Measurements from ENCODE around the gene HDAC11. TPM values are rescaled to one million over a fixed set of nuclear protein-coding genes. Genes with fewer than 3 reads are reported as not detected.

HDAC11 gene
- total RNA-seq, 1 experiment from 2014 or later: 7.0 TPM

DNA sequence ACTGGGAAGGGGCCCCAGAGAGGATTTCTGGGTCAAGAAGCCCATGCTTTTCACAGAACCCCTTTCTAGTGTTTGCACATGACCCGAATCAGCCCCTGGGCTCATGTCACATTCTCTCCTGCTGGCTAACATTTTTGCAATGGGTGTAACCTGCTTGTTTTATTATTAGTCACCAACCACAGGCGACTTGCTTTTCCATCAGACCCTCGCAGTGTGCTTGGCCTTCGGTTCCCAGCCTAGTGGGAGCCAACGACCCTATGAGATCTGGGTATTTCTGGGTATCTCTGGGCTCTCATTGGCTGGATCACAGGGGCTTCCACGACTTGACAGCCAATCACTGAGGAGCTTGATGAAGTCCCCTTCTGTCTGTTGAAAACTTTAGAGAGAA, 57.8 kb downstream of the HDAC11 start:
- no peak overlapping the region for H3K18ac ChIP-seq (ENCODE audit: insufficient read length, low read depth, low read length)
- no peak overlapping the region for H2BK12ac ChIP-seq (ENCODE audit: insufficient read length, low read depth, low read length)
- no CpG with 5 or more reads among the region's 6 CpGs for WGBS (ENCODE audit: extremely low coverage, insufficient read length, low lambda C conversion rate)
- no peak for DNase-seq
- H3K56ac ChIP-seq (ENCODE audit: insufficient read length, low read depth, low read length): no peak overlapping the region
- Mint-ChIP-seq H3K4me1 (peaks cover 10 to 18% of the 10 kb centered on the region in 2 experiments), H3K27me3 (ENCODE audit: low read depth) (peaks cover 10% of the 10 kb centered on the region), H3K4me3 (no peak overlapping the region), H3K9me3 (peaks cover 0 to 6% of the 10 kb centered on the region in 2 experiments; a peak in 3 of 5 replicates), H3K27ac (no peak overlapping the region), H3K36me3 (ENCODE audit: insufficient read depth in 1 of 3, low read depth in 3 of 3) (peaks cover 0 to 2% (median 0%) of the 10 kb centered on the region in 3 experiments; a peak in 2 of 7 replicates)
- H2BK5ac ChIP-seq (ENCODE audit: insufficient read length, low read length): no peak overlapping the region
- no peak overlapping the region for H4K91ac ChIP-seq (ENCODE audit: insufficient read length, low read depth, low read length)
- no peak overlapping the region for H2AK5ac ChIP-seq (ENCODE audit: insufficient read length, low read length)
- no peak overlapping the region for H2BK120ac ChIP-seq (ENCODE audit: low read depth, low read length, poor library complexity, severe bottlenecking)
- H3K23ac ChIP-seq (ENCODE audit: insufficient read length, low read depth, low read length): no peak overlapping the region
- H3K4ac ChIP-seq (ENCODE audit: low read depth, low read length): no peak overlapping the region
- no peak overlapping the region for H4K5ac ChIP-seq (ENCODE audit: insufficient read length, low read depth, low read length)
- H4K20me1 ChIP-seq (ENCODE audit: control insufficient read depth, insufficient read depth, insufficient read length): no peaks in the 10 kb centered on the region
- no peak overlapping the region for H3K27ac ChIP-seq (ENCODE audit: insufficient read length, low read depth, low read length)
- H3K9me3 ChIP-seq (ENCODE audit: control insufficient read depth, low read depth, low read length): no peaks in the 10 kb centered on the region
- no peak overlapping the region for H3T11ph ChIP-seq (ENCODE audit: low read length)
- H3K4me1 ChIP-seq (ENCODE audit: insufficient read depth, low read length): peaks cover 3% of the 10 kb centered on the region; the same call in 1 of the 2 replicates
- H3K79me2 ChIP-seq (ENCODE audit: insufficient read depth, low read length): no peaks in the 10 kb centered on the region
- H3K14ac ChIP-seq (ENCODE audit: insufficient read depth, low read length): no peak overlapping the region
- TF ChIP-seq, protein P1, sequence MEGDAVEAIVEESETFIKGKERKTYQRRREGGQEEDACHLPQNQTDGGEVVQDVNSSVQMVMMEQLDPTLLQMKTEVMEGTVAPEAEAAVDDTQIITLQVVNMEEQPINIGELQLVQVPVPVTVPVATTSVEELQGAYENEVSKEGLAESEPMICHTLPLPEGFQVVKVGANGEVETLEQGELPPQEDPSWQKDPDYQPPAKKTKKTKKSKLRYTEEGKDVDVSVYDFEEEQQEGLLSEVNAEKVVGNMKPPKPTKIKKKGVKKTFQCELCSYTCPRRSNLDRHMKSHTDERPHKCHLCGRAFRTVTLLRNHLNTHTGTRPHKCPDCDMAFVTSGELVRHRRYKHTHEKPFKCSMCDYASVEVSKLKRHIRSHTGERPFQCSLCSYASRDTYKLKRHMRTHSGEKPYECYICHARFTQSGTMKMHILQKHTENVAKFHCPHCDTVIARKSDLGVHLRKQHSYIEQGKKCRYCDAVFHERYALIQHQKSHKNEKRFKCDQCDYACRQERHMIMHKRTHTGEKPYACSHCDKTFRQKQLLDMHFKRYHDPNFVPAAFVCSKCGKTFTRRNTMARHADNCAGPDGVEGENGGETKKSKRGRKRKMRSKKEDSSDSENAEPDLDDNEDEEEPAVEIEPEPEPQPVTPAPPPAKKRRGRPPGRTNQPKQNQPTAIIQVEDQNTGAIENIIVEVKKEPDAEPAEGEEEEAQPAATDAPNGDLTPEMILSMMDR (conservative IDR thresholded peaks at IDR 0.05): no peak
- H2BK15ac ChIP-seq (ENCODE audit: low read depth, low read length): no peak overlapping the region
- H4K8ac ChIP-seq (replicated peaks; ENCODE audit: insufficient read length, low read depth, low read length): no peak overlapping the region
- no peak overlapping the region for H2BK20ac ChIP-seq (ENCODE audit: low read depth, low read length, poor library complexity, severe bottlenecking)
- H2AFZ ChIP-seq (ENCODE audit: low read length): no peak overlapping the region
- no peaks in the 10 kb centered on the region for H3K23me2 ChIP-seq (ENCODE audit: insufficient read length, low read depth, low read length, poor library complexity, severe bottlenecking)
- no peaks in the 10 kb centered on the region for H3K27me3 ChIP-seq (ENCODE audit: insufficient read depth, low read length)
- H3K4me2 ChIP-seq (ENCODE audit: insufficient read depth, insufficient read length, low read length): no peak overlapping the region
- H3K79me1 ChIP-seq (ENCODE audit: insufficient read depth, low read depth, low read length, poor library complexity, severe bottlenecking): no peaks in the 10 kb centered on the region
- no peak overlapping the region for H3K9ac ChIP-seq (ENCODE audit: extremely low read depth, insufficient read length, low read length)

Measured in H9 (cell line).